HEK293 (cell line): Measurements from ENCODE around the gene HPSE2.

Source experiments
- WT1 ChIP-seq: fragments of 450-650 bp; formaldehyde crosslinking; IDR thresholded peaks from 2 replicates; pipeline ENCODE4 v1.5.1; 2016; ENCODE audit warnings: missing biosample characterization, missing genetic modification characterization
- ZNF571 ChIP-seq: fragments of 450-650 bp; formaldehyde crosslinking; IDR thresholded peaks from 2 replicates; pipeline ENCODE4 v1.5.0; 2017; ENCODE audit warnings: missing biosample characterization, missing genetic modification characterization
- ZNF768 ChIP-seq: fragments of 450-650 bp; formaldehyde crosslinking; IDR thresholded peaks from 2 replicates; pipeline ENCODE4 v1.5.1; 2018; ENCODE audit warnings: missing biosample characterization, mild to moderate bottlenecking, missing genetic modification characterization
- ZSCAN30 ChIP-seq: fragments of 450-650 bp; IDR thresholded peaks from 2 replicates; pipeline ENCODE4 v1.5.1; 2018; ENCODE audit warnings: missing biosample characterization, mild to moderate bottlenecking, missing genetic modification characterization, moderate library complexity
- TF ChIP-seq, protein P1 (sequence below): IDR thresholded peaks from 2 replicates; pipeline ENCODE4 v1.6.1; 2011; ENCODE audit warnings: mild to moderate bottlenecking, low read depth, low read length, borderline replicate concordance
- TF ChIP-seq, protein P2 (sequence below): fragments of 450-650 bp; formaldehyde crosslinking; IDR thresholded peaks from 2 replicates; pipeline ENCODE4 v1.5.1; 2016; ENCODE audit warnings: missing biosample characterization, missing genetic modification characterization

DNA sequence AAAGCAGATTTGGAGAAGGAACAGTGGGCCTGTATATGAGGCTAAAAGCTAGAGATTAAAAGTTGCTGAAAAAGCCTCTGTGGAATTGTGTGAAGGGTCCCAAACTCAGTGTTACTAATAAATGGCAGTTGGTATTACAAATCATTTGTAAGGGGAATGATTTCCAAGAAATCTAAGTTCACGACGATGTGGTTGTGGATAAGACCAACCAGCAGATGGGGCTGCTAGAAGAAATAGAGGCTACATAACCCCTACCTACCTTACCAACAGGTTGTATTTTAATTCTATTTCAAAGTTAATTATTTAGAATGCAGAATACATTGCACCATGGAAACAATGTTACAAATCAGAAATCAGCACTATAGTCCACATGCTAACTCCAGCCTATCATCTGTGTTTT, 377.1 kb downstream of the HPSE2 start:
- TF ChIP-seq, protein P1, sequence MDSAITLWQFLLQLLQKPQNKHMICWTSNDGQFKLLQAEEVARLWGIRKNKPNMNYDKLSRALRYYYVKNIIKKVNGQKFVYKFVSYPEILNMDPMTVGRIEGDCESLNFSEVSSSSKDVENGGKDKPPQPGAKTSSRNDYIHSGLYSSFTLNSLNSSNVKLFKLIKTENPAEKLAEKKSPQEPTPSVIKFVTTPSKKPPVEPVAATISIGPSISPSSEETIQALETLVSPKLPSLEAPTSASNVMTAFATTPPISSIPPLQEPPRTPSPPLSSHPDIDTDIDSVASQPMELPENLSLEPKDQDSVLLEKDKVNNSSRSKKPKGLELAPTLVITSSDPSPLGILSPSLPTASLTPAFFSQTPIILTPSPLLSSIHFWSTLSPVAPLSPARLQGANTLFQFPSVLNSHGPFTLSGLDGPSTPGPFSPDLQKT = no peak
- no peak for TF ChIP-seq ZNF768 (tag by site-specific recombination)
- TF ChIP-seq, protein P2, sequence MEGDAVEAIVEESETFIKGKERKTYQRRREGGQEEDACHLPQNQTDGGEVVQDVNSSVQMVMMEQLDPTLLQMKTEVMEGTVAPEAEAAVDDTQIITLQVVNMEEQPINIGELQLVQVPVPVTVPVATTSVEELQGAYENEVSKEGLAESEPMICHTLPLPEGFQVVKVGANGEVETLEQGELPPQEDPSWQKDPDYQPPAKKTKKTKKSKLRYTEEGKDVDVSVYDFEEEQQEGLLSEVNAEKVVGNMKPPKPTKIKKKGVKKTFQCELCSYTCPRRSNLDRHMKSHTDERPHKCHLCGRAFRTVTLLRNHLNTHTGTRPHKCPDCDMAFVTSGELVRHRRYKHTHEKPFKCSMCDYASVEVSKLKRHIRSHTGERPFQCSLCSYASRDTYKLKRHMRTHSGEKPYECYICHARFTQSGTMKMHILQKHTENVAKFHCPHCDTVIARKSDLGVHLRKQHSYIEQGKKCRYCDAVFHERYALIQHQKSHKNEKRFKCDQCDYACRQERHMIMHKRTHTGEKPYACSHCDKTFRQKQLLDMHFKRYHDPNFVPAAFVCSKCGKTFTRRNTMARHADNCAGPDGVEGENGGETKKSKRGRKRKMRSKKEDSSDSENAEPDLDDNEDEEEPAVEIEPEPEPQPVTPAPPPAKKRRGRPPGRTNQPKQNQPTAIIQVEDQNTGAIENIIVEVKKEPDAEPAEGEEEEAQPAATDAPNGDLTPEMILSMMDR (tag by site-specific recombination) = no peak
- no peak for TF ChIP-seq WT1 (tag by site-specific recombination)
- TF ChIP-seq ZNF571 (tag by site-specific recombination) = no peak
- TF ChIP-seq ZSCAN30 (tag by site-specific recombination) = no peak
